HG03135 (cell line): ENCODE measurements around the gene PRRG3.

Experiments used
- ATAC-seq: cut with Tn5 transposase; IDR thresholded peaks from one replicate; pipeline ENCODE4 v1.9.1; 2021; ENCODE audit warnings: mild to moderate bottlenecking, moderate library complexity; ENCODE audit not compliant: unreplicated experiment

Gene PRRG3

GRCh38 chrX:151704041-151704663, 8.9 kb downstream of the PRRG3 start:
- no peak for ATAC-seq

- no peak for ATAC-seq
Observed at GRCh38 chrX:151708821-151709220, 13.6 kb downstream of the PRRG3 start.

DNA sequence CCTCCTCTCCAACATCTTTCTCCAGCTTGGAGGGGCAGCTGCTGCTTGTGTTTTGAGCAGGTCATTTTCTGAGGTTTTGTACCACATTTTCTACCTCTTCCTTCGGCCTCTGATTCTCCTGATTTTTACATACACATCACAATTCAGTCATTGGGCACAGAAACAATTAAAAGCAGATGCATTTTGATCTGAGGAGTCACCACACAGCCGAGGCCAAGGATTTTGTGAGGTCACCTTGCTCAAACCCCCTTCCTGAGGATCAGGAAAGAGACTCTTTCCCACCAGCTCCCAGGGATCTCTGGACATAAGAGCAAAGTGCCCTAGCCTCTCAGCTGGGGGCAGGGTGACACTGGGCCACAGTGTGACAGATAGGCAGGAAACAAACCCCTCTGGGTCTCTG, 15.2 kb downstream of the PRRG3 start:
- ATAC-seq = no peak

DNA sequence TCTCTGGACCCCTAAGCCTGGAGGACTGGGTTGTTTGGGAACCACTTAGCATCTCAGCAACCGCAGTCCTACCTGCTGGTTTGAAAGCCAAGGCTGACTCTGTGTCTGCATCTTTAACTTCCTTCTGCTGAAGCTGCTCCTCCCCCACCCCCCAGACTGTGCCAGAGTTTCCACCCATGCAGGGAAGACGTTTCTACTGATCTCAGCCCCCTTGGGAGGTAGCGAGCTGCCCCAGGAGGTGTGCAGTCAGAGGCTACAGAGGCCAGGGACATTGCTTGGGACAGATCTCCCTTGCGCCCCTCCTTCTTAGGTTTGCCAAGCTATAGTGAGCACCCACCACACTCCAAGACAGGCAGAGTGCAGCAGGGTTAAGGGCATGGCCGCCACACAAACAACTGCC, 15.9 kb downstream of the PRRG3 start:
- no peak for ATAC-seq

- ATAC-seq = no peak
Observed at GRCh38 chrX:151711787-151712186, 16.5 kb downstream of the PRRG3 start.

- no peak for ATAC-seq
Observed at GRCh38 chrX:151712253-151712652, 17.0 kb downstream of the PRRG3 start.

DNA sequence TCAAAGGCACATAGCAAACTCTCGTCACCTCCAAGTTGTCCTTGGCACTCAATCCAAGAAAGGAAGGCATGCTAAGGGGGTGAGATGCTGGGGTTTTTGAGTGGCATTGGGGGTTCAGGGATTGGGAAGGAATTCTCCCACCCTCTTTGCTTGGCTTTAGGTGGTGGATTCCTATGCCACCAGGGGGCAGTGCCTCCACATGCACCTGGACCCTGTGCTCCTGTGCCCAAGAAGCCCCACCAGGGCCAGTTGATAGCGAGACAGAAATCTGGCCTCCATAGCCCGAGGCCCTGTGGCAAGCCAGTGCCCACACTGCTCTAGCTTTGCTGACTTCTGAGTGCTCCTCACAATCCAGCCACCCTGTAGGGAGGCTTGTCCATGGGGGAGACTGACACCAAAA, 18.6 kb downstream of the PRRG3 start:
- no peak for ATAC-seq

- ATAC-seq = no peak
Observed at GRCh38 chrX:151714362-151714761, 19.1 kb downstream of the PRRG3 start.

- ATAC-seq = no peak
Observed at GRCh38 chrX:151715752-151716151, 20.5 kb downstream of the PRRG3 start, which contains the start of gene FATE1. Gene FATE1, plus strand, starts transcription at chrX:151716035. Its CDS starts 85 bp downstream, at chrX:151716120.

DNA sequence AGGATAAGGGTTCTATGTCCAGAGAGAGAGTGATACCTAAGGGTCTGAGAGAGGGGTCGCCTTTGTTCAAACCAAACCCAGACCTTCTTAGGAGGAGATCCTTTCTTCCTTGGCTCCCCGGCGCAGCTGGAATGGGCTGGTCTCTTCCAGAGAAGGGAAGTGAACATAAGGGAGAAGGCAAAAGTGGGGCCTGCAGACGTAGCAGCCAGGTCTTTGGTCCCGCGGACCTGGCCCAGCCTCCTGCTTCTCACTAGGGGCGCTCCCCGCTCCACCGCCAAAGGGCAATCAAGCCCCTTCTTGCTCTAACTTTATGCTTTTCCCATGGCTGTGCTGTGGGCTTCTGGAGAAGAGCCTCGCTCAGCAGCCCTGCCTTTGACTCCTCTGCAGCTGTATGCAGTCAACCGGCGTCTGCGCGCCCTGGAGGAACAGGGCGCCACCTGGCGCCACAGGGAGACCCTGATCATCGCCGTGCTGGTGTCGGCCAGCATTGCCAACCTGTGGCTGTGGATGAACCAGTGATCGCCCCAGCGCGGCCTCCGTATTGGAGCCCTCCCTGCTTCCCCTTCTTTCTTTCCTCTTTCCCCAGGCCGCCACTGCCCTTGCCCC, 27.1 kb downstream of the PRRG3 start:
- no peak for ATAC-seq

GRCh38 chrX:151723156-151723760, 28.0 kb downstream of the PRRG3 start:
- no peak for ATAC-seq

DNA sequence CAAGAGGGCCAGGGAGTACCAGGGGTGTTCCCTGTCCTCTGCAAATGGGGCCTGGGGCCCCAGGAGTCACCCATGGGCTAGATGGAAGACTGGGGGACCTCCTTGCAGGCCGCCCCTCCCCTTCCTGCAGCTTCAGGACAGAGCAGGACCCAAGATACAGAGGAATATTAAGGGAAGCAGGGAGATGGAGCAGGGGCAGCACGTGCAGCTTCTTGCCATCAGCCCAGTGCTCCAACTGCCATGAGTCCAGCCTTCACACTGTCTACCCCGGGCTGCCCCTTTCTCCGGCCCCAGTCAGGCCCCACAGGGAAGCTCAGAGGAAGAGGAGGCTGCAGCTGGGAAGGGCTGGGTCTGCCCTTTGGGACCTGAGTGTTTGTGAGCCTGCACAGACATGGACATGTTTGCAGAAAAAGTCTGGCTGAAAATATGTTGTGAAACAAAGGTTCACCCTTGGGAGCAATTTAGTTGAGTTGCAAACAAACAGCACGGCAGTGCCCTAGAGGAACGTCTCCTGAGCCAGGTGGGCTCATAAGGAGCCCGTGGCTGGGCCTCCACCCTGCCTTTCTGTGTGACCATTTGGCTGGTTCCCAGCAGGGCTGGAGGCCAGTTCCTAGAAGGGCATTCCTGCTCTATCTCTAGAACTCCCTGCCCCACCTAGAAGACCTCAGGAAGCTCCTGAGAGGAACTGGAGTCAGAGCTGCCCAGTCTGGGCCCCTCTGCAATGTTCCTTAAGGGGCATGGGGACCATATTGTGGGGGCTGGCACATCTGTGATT, 29.5 kb downstream of the PRRG3 start:
- ATAC-seq = no peak

DNA sequence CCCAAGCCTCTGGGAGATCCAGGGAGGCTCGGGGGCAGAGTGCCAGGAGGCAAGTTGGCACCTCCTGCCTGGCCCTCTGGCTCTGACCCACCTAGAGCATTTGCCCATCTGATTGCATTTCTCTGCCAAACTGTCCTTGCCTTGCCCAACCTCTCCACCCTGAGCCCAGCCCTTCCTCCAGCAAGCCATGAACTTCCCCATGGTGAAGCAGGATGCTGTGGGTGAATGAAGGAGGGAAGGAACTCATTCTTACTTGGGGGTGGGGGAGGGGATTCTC, 30.0 kb downstream of the PRRG3 start:
- no peak for ATAC-seq

DNA sequence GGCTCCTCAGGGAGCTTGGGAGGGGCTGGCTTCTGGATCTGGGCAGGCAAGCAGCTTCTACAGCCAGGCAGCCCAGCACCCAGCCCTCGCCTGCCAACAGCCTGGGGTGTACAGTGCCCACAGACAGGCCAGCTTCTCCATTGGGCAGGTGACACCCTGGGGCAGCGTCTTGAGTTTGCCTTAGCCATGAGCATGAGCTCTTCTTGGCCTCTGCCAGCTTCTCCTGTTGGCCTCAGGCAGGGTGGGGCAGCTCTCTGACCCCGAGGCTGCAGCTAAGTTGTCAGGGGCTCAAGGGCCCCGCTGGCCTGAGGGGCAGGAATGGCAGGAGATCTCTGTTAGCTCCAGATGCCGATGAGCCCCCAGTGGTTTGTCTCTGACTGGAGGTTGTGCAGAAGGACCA, 31.5 kb downstream of the PRRG3 start:
- ATAC-seq = no peak

- ATAC-seq = no peak
Observed at GRCh38 chrX:151727346-151727745, 32.1 kb downstream of the PRRG3 start.

DNA sequence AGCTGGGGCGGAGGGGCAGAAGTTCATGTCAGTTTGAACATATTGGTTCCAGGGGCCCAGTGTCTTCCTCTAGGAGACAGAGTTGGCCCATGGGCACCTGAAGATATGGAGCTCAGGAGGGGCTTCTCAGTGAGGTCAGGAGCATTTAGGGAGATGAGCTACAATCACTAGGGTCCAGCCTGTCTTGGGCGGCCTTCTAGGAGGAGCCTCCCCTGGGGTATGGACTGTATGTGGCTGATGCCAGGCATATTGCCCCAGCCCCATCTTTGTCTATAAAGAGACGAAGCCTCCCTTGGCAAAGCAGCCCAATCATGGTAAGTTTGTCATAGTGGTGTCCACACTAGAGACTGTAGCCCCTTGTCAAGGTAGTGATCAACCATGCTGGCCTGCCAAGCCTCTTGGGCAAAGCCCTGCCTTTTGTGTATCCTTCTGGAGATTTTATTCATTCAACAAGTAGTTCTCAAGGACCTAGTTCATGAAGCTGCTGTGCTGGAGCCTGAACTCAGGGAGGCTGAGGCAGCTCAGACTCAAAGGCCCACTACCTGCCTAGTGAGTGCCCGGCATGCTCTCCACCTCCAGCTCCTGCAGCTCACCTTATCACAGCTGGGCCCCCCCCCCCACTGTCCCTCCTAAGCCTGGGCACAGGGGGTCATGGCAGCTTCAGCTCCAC, 33.9 kb downstream of the PRRG3 start:
- no peak for ATAC-seq

- no peak for ATAC-seq
Observed at GRCh38 chrX:151734446-151734845, 39.2 kb downstream of the PRRG3 start, which contains the start of gene CNGA2. Gene CNGA2, plus strand, starts transcription at chrX:151734746. Its CDS starts 3,738 bp downstream, at chrX:151738484.

GRCh38 chrX:151735219-151735618, 40.0 kb downstream of the PRRG3 start:
- no peak for ATAC-seq

DNA sequence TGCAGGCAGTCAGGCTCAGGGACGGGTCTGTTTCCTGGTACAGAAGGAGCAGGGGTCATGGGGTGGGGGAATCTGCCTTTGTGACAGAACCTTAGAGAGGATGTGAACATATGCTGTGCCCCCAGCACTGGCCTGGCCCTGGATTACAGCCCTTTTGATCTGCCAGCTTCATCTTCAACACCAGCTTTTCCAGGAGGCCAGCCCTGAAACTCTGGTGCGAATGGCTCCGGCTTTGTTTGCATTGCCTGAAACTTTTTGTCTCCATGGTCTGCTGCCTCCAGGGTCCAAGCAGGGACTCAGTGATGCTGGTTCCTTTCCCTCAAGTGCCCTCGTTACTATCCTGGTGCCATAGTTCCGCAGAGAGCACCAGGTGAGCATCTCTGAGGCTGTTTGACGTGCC, 41.4 kb downstream of the PRRG3 start:
- no peak for ATAC-seq

DNA sequence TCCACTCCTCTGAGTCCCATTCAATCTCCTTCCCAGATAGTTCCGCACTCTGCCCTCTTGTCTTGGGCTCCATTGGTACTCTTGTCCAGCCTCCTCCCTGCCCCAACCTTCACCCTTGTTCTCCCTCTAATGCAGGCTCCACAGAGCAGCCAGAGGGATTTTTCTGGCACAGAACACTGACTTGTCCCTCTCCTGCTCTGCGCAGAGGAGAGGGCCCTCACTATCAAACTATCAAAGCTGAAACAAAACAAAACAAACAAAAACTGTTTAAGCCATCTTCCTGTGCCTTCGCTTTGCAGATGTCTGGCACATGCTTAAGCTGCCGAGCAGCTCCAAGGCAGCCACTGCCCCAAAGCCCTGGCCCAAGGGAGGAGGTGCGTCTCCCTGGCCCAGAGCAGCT, 42.2 kb downstream of the PRRG3 start:
- ATAC-seq = no peak

DNA sequence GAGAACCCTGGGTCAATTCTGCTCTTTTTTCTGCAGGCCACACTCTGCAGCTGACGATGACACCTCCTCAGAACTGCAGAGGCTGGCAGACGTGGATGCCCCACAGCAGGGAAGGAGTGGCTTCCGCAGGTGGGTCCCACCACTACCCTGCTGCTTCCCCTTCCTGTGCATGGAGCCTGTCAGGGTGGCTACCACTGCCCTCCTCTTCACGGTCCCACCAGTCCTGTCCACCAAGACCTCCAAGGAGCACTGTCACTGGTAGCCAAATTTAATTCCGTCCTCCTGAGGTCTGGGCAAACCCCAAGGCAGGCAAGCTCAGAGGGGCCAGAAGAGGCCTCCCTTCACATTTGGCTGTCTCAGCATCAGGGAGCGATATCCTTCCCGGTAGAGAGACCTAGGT, 43.5 kb downstream of the PRRG3 start:
- no peak for ATAC-seq
